Neural progenitor cell (in vitro differentiated cells): ENCODE results near the gene TNFRSF18. TPM values are rescaled to one million over a fixed set of nuclear protein-coding genes. Genes with fewer than 3 reads are reported as not detected.
"Not testable (repeated sequence)": the region's sequence is repeated elsewhere in the genome, so short reads cannot be mapped to it uniquely, and the experiment has no call there.

ENCODE experiments used
- DNase-seq: peaks from one replicate; pipeline ENCODE4 v3.0.0-alpha.2; 2016; ENCODE audit warnings: low spot score
- H2AFZ ChIP-seq: fragments of 200-600 bp; sonication (generic); replicated peaks from 2 replicates; pipeline ENCODE4 v1.6.1; 2016; ENCODE audit warnings: antibody characterized with exemption
- H3F3A ChIP-seq: fragments of 200-600 bp; sonication (generic); 2 replicates; pipeline ENCODE4 v1.6.1; 2016; ENCODE audit warnings: antibody characterized with exemption, low read depth
- H3K27ac ChIP-seq: fragments of 200-600 bp; sonication (generic); 2 replicates; pipeline ENCODE4 v1.5.1; 2016; ENCODE audit warnings: mild to moderate bottlenecking
- H3K27me3 ChIP-seq: fragments of 200-600 bp; sonication (generic); 2 replicates; pipeline ENCODE4 v1.6.1; 2016; ENCODE audit warnings: mild to moderate bottlenecking, moderate library complexity
- H3K36me3 ChIP-seq: fragments of 200-600 bp; sonication (generic); 2 replicates; pipeline ENCODE4 v1.5.1; 2016
- H3K4me1 ChIP-seq: fragments of 200-600 bp; sonication (generic); 2 replicates; pipeline ENCODE4 v1.6.1; 2016; ENCODE audit warnings: mixed run types
- H3K4me2 ChIP-seq: fragments of 200-600 bp; sonication (generic); 2 replicates; pipeline ENCODE4 v1.6.1; 2016
- H3K4me3 ChIP-seq: fragments of 200-600 bp; sonication (generic); 2 replicates; pipeline ENCODE4 v1.5.1; 2016
- H3K79me2 ChIP-seq: fragments of 200-600 bp; sonication (generic); 2 replicates; pipeline ENCODE4 v1.6.1; 2016; ENCODE audit warnings: low read depth
- H3K9ac ChIP-seq: fragments of 200-600 bp; sonication (generic); 2 replicates; pipeline ENCODE4 v1.6.1; 2016
- H3K9me3 ChIP-seq: fragments of 200-600 bp; sonication (generic); 2 replicates; pipeline ENCODE4 v1.5.1; 2016; ENCODE audit warnings: low read depth
- H4K20me1 ChIP-seq: fragments of 200-600 bp; sonication (generic); 2 replicates; pipeline ENCODE4 v1.6.1; 2016; ENCODE audit warnings: low read depth
- H3K27ac Mint-ChIP-seq: 3 replicates; pipeline ENCODE4 v1.8.0; 2021; ENCODE audit warnings: mixed read lengths
- H3K27me3 Mint-ChIP-seq: 2 replicates; pipeline ENCODE4 v1.8.0; 2022; ENCODE audit warnings: low read depth, mild to moderate bottlenecking, inconsistent platforms, moderate library complexity, mixed read lengths; ENCODE audit not compliant: insufficient read depth
- H3K36me3 Mint-ChIP-seq: 3 replicates; pipeline ENCODE4 v1.8.0; 2021; ENCODE audit warnings: mixed read lengths
- H3K4me1 Mint-ChIP-seq: 3 replicates; pipeline ENCODE4 v1.8.0; 2021; ENCODE audit warnings: mixed read lengths
- H3K4me3 Mint-ChIP-seq: 3 replicates; pipeline ENCODE4 v1.8.0; 2021; ENCODE audit warnings: mild to moderate bottlenecking, moderate library complexity, mixed read lengths
- H3K9me3 Mint-ChIP-seq: 3 replicates; pipeline ENCODE4 v1.8.0; 2020; ENCODE audit warnings: mixed read lengths
- CTCF ChIP-seq: fragments of 200-600 bp; sonication (generic); IDR thresholded peaks from 2 replicates; pipeline ENCODE4 v1.5.1; 2017; ENCODE audit warnings: antibody characterized with exemption, mild to moderate bottlenecking
- EZH2 ChIP-seq: fragments of 200-600 bp; sonication (generic); IDR thresholded peaks from 2 replicates; pipeline ENCODE4 v1.6.1; 2017; ENCODE audit warnings: antibody characterized with exemption, mild to moderate bottlenecking, moderate library complexity
- EZH2phosphoT487 ChIP-seq: fragments of 200-600 bp; sonication (generic); IDR thresholded peaks from 2 replicates; pipeline ENCODE4 v1.6.1; 2017; ENCODE audit warnings: antibody characterized with exemption
- total RNA-seq: library from RNA; depleted of rRNA; stranded (reverse); fragments of >200 nt; gene quantifications from 2 replicates; pipeline ENCODE4 v1.2.3, GENCODE V29; 2015; ENCODE audit warnings: low replicate concordance

The TNFRSF18 gene
- total RNA-seq, 1 donor from 2014 or later: not detected

- no peak overlapping the region for H3K27ac ChIP-seq
- Mint-ChIP-seq H3K27ac (no peak overlapping the region), H3K4me1 (peaks cover 21% of the 10 kb centered on the region), H3K4me3 (no peak overlapping the region), H3K27me3 (peaks cover 15% of the 10 kb centered on the region), H3K36me3 (no peaks in the 10 kb centered on the region), H3K9me3 (no peaks in the 10 kb centered on the region)
- H3K79me2 ChIP-seq: no peaks in the 10 kb centered on the region
- H2AFZ ChIP-seq: no peak overlapping the region
- peaks cover 4% of the 10 kb centered on the region for H3F3A ChIP-seq
- H3K9ac ChIP-seq: no peak overlapping the region
- H3K9me3 ChIP-seq: no peaks in the 10 kb centered on the region
- no peak for TF ChIP-seq EZH2
- TF ChIP-seq EZH2phosphoT487: no peak
- no peak for TF ChIP-seq CTCF
- H3K36me3 ChIP-seq: no peaks in the 10 kb centered on the region
- DNase-seq: peak; percentile 1
- peaks cover 33% of the 10 kb centered on the region for H3K27me3 ChIP-seq
- H3K4me2 ChIP-seq: no peak overlapping the region
- no peaks in the 10 kb centered on the region for H4K20me1 ChIP-seq
- peaks cover 3% of the 10 kb centered on the region for H3K4me1 ChIP-seq
- no peak overlapping the region for H3K4me3 ChIP-seq
These were observed 27.5 kb downstream of the TNFRSF18 start for GRCh38 chr1:1178794-1179331.

- no peaks in the 10 kb centered on the region for H3K79me2 ChIP-seq
- no peaks in the 10 kb centered on the region for H4K20me1 ChIP-seq
- TF ChIP-seq EZH2phosphoT487: no peak
- Mint-ChIP-seq H3K27ac (no peak overlapping the region), H3K9me3 (no peaks in the 10 kb centered on the region), H3K4me1 (peaks cover 27% of the 10 kb centered on the region), H3K36me3 (no peaks in the 10 kb centered on the region), H3K27me3 (peaks cover 13% of the 10 kb centered on the region), H3K4me3 (no peak overlapping the region)
- H3K9ac ChIP-seq: no peak overlapping the region
- no peak overlapping the region for H3K27ac ChIP-seq
- no peak overlapping the region for H3K4me2 ChIP-seq
- no peak overlapping the region for H3K4me3 ChIP-seq
- H3K9me3 ChIP-seq: no peaks in the 10 kb centered on the region
- H3K36me3 ChIP-seq: no peaks in the 10 kb centered on the region
- DNase-seq: peak; percentile 1
- H3F3A ChIP-seq: peaks cover 4% of the 10 kb centered on the region
- no peak overlapping the region for H2AFZ ChIP-seq
- peaks cover 13% of the 10 kb centered on the region for H3K4me1 ChIP-seq
- H3K27me3 ChIP-seq: peaks cover 33% of the 10 kb centered on the region
These were observed 28.8 kb downstream of the TNFRSF18 start for GRCh38 chr1:1177452-1178206.

GRCh38 chr1:1176931-1177330 is 29.5 kb downstream of the TNFRSF18 start:
- no peaks in the 10 kb centered on the region for H3K9me3 ChIP-seq
- no peaks in the 10 kb centered on the region for H3K36me3 ChIP-seq
- H3K27me3 ChIP-seq: peaks cover 33% of the 10 kb centered on the region
- Mint-ChIP-seq H3K36me3 (no peaks in the 10 kb centered on the region), H3K4me3 (peak overlapping the region; percentile 22), H3K27ac (no peak overlapping the region), H3K4me1 (peaks cover 24% of the 10 kb centered on the region), H3K27me3 (peaks cover 14% of the 10 kb centered on the region), H3K9me3 (no peaks in the 10 kb centered on the region)
- no peak overlapping the region for H3K27ac ChIP-seq
- no peaks in the 10 kb centered on the region for H4K20me1 ChIP-seq
- no peak overlapping the region for H2AFZ ChIP-seq
- H3K79me2 ChIP-seq: no peaks in the 10 kb centered on the region
- H3K9ac ChIP-seq: no peak overlapping the region
- no peak for TF ChIP-seq EZH2phosphoT487
- TF ChIP-seq CTCF: no peak
- no peak for TF ChIP-seq EZH2
- no peak overlapping the region for H3K4me2 ChIP-seq
- no peak overlapping the region for H3K4me3 ChIP-seq
- no peak for DNase-seq
- peaks cover 13% of the 10 kb centered on the region for H3K4me1 ChIP-seq
- H3F3A ChIP-seq: peaks cover 4% of the 10 kb centered on the region

- not testable (repeated sequence) for H3K79me2 ChIP-seq, H3K4me3 ChIP-seq, H3K36me3 ChIP-seq, H3K9me3 ChIP-seq, H3K4me3 Mint-ChIP-seq, H3K9me3 Mint-ChIP-seq, H3K36me3 Mint-ChIP-seq, H2AFZ ChIP-seq, H3F3A ChIP-seq, H3K27ac Mint-ChIP-seq, H3K27ac ChIP-seq, H3K9ac ChIP-seq, H4K20me1 ChIP-seq
- Histone ChIP-seq H3K4me2 (peak overlapping the region; percentile 4), H3K27me3 (peaks cover 33% of the 10 kb centered on the region), H3K4me1 (peaks cover 13% of the 10 kb centered on the region)
- H3K27me3 Mint-ChIP-seq: peaks cover 14% of the 10 kb centered on the region
- H3K4me1 Mint-ChIP-seq: peaks cover 22% of the 10 kb centered on the region
- peak; percentile 9 for DNase-seq
These were observed 30.2 kb downstream of the TNFRSF18 start for GRCh38 chr1:1176063-1176761.
